ENCODE measurements around the gene DGKQ.
"Not testable (repeated sequence)": the region's sequence is repeated elsewhere in the genome, so short reads cannot be mapped to it uniquely, and the experiment has no call there.

DGKQ gene

GRCh38 chr4:949656-950055 is 23.7 kb downstream of the DGKQ start:
- no peak for DNase-seq

- DNase-seq, result no peak
Measured at GRCh38 chr4:948936-949300, 24.5 kb downstream of the DGKQ start.

GRCh38 chr4:948101-948935 is 25.1 kb downstream of the DGKQ start:
- DNase-seq, result no peak

GRCh38 chr4:947491-947971 is 25.8 kb downstream of the DGKQ start:
- no peak for DNase-seq

- no peak for DNase-seq
Measured at GRCh38 chr4:946517-947471, 26.6 kb downstream of the DGKQ start.

- no peak for DNase-seq
Measured at GRCh38 chr4:946103-946450, 27.3 kb downstream of the DGKQ start.

GRCh38 chr4:945274-946102 is 27.9 kb downstream of the DGKQ start:
- no peak for DNase-seq

- DNase-seq, result not testable (repeated sequence)
Measured at GRCh38 chr4:939508-939907, 33.9 kb downstream of the DGKQ start.

- DNase-seq, result no peak
Measured at GRCh38 chr4:932713-933070, 40.7 kb downstream of the DGKQ start.

GRCh38 chr4:931960-932712 is 41.2 kb downstream of the DGKQ start, which contains the start of the genes GAK and TMEM175:
TSS of gene GAK (minus strand) at chr4:932316. CDS start at chr4:932187, 129 bp downstream.
TSS of gene TMEM175 (plus strand) at chr4:932460. CDS start at chr4:947740, 15,280 bp downstream.
- peak; percentile 97 for DNase-seq

- DNase-seq, result no peak
Measured at GRCh38 chr4:931194-931959, 42.0 kb downstream of the DGKQ start.

- no peak for DNase-seq
Measured at GRCh38 chr4:930827-931193, 42.6 kb downstream of the DGKQ start.

GRCh38 chr4:930028-930551 is 43.3 kb downstream of the DGKQ start:
- DNase-seq, result no peak

GRCh38 chr4:929096-929765 is 44.1 kb downstream of the DGKQ start:
- no peak for DNase-seq

- not testable (repeated sequence) for DNase-seq
Measured at GRCh38 chr4:927566-927965, 45.8 kb downstream of the DGKQ start.

GRCh38 chr4:926538-926937 is 46.8 kb downstream of the DGKQ start:
- no peak for DNase-seq

- DNase-seq, result no peak
Measured at GRCh38 chr4:925771-926500, 47.4 kb downstream of the DGKQ start.

GRCh38 chr4:925171-925570 is 48.2 kb downstream of the DGKQ start:
- DNase-seq, result no peak
